Activated T-cell treated with anti-CD3 and anti-CD28 coated beads, Interleukin-2, amount 50 U/mL, for 1 hour (primary cell): Measurements from ENCODE around the gene GPR78.
A peak's percentile ranks its signal among the peaks of the same experiment; 100 is the strongest.

ENCODE experiments used
- DNase-seq: peaks from one replicate; pipeline ENCODE4 v3.0.0-alpha.2; 2020

GPR78 gene

GRCh38 chr4:8601556-8601955 is 21.4 kb downstream of the GPR78 start:
- no peak for DNase-seq

- no peak for DNase-seq
These were observed 22.7 kb downstream of the GPR78 start for GRCh38 chr4:8602686-8603430.

- DNase-seq: no peak
These were observed 23.7 kb downstream of the GPR78 start for GRCh38 chr4:8603931-8604330.

- DNase-seq: no peak
These were observed 25.1 kb downstream of the GPR78 start for GRCh38 chr4:8605289-8605688.

- no peak for DNase-seq
These were observed 26.3 kb downstream of the GPR78 start for GRCh38 chr4:8606476-8606875.

- no peak for DNase-seq
These were observed 26.8 kb downstream of the GPR78 start for GRCh38 chr4:8606966-8607365.

- peak; percentile 41 for DNase-seq
These were observed 27.6 kb downstream of the GPR78 start for GRCh38 chr4:8607603-8608481.

GRCh38 chr4:8608714-8609391 is 28.7 kb downstream of the GPR78 start:
- no peak for DNase-seq

- no peak for DNase-seq
These were observed 29.2 kb downstream of the GPR78 start for GRCh38 chr4:8609406-8609805.

GRCh38 chr4:8609824-8610350 is 29.7 kb downstream of the GPR78 start:
- DNase-seq: no peak

GRCh38 chr4:8610858-8611616 is 30.8 kb downstream of the GPR78 start:
- DNase-seq: no peak

GRCh38 chr4:8612646-8613045 is 32.5 kb downstream of the GPR78 start:
- DNase-seq: no peak

- DNase-seq: no peak
These were observed 33.5 kb downstream of the GPR78 start for GRCh38 chr4:8613421-8614364.

GRCh38 chr4:8614365-8615193 is 34.4 kb downstream of the GPR78 start:
- DNase-seq: no peak

GRCh38 chr4:8615366-8615765 is 35.2 kb downstream of the GPR78 start:
- no peak for DNase-seq

GRCh38 chr4:8615921-8616787 is 36.0 kb downstream of the GPR78 start:
- DNase-seq: no peak

GRCh38 chr4:8616831-8617230 is 36.6 kb downstream of the GPR78 start:
- no peak for DNase-seq

GRCh38 chr4:8617486-8618040 is 37.4 kb downstream of the GPR78 start:
- DNase-seq: no peak

- DNase-seq: no peak
These were observed 38.2 kb downstream of the GPR78 start for GRCh38 chr4:8618421-8618820.
